Measurements from ENCODE around the gene FAM120B.

The FAM120B gene

GRCh38 chr6:170455335-170455979 is 148.9 kb downstream of the FAM120B start:
- H3K27me3 ChIP-seq: no peaks in the 10 kb centered on the region
- peaks cover 9 to 22% (median 15%) of the 10 kb centered on the region in 10 experiments; a peak in 19 of 20 replicates for H3K4me1 ChIP-seq
- no peak overlapping the region for H3K4me3 ChIP-seq
- no peak overlapping the region for H3K9ac ChIP-seq
- H3K27ac ChIP-seq: no peak overlapping the region
- H3K36me3 ChIP-seq: no peaks in the 10 kb centered on the region
- no peaks in the 10 kb centered on the region for H3K9me3 ChIP-seq (replicated peaks in 1 of 11)
- TF ChIP-seq Cebpa-rat (IDR thresholded peaks at IDR 0.05): no peak
- H3K4me2 ChIP-seq: no peak overlapping the region
- no peaks in the 10 kb centered on the region; a peak in 2 of 22 replicates for H4K20me1 ChIP-seq

DNA sequence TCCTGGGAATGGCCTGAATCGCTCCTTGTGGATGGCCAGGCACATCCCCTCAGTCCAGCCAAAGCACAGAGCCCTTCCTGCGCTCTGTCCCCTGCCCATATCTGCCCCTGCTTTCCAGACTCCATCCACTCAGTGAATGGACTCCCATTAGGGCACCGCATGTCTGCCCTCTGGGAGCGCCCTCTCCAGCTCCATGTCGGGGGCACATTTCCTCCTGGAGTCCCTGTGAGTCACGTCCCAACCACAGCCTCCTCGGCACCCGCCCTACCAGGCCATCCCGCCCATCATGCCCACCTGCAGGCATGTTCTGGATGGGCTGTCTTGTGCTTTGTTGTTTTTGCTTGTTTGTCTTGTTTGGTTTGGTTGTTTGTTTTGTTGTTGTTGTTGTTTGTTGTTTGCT is 149.8 kb downstream of the FAM120B start:
- Histone ChIP-seq H3K27me3 (no peaks in the 10 kb centered on the region), H3K9me3 (replicated peaks in 1 of 11) (no peaks in the 10 kb centered on the region), H3K36me3 (no peaks in the 10 kb centered on the region), H3K9ac (no peak overlapping the region), H3K4me3 (no peak overlapping the region), H3K4me2 (no peak overlapping the region), H4K20me1 (no peaks in the 10 kb centered on the region; a peak in 2 of 22 replicates), H3K27ac (no peak overlapping the region), H3K4me1 (peaks cover 11 to 21% (median 16%) of the 10 kb centered on the region in 10 experiments; a peak in 18 of 20 replicates)
- TF ChIP-seq Cebpa-rat (IDR thresholded peaks at IDR 0.05): no peak
